A549 (cell line): ENCODE measurements around the gene MCAT. TPM values are rescaled to one million over a fixed set of nuclear protein-coding genes. Genes with fewer than 3 reads are reported as not detected.

Experiments used
- ATAC-seq, 2 experiments: fragments of 200-7000 bp in 1 of 2; fragments of >200 bp in 1 of 2; cut with Nextera tagmentation in 1 of 2; cut with Tn5 transposase in 1 of 2; 3 replicates each; pipeline versions ENCODE4 v1.8.0 to v1.9.1; 2018 to 2020; ENCODE audit warnings: mild to moderate bottlenecking in 1 of 2, moderate library complexity in 1 of 2
- CTCF ChIA-PET: fragments of 300-600 bp; sonication (Branson Sonifier 250); formaldehyde crosslinking; extraction: SDS; loops from one replicate; lab custom pipeline; 2021; ENCODE audit warnings: antibody characterized with exemption, inconsistent platforms; lab: Yijun Ruan, JAX
- POLR2A ChIA-PET: fragments of 350-600 bp; formaldehyde crosslinking; extraction: SDS; loops from one replicate; lab custom pipeline; 2021; ENCODE audit warnings: antibody characterized with exemption, inconsistent platforms; lab: Yijun Ruan, JAX
- DNase-seq, 2 experiments: peaks; one replicate each; pipeline versions ENCODE4 v3.0.0 to v3.0.0-alpha.2; 2011 to 2016; ENCODE audit warnings: low read depth in 1 of 2, low spot score in 1 of 2
- FAIRE-seq: peaks from 2 replicates; lab custom pipeline; 2011; peaks lifted over from hg19 to GRCh38; lab: Jason Lieb, UNC
- H3K27ac ChIP-seq, 2 experiments: fragments of >200 bp; sonication (Bioruptor Twin); formaldehyde crosslinking; 3 replicates each; pipeline ENCODE4 v1.5.1; 2016 to 2017
- H3K4me1 ChIP-seq: fragments of >200 bp; sonication (Bioruptor Twin); formaldehyde crosslinking; 3 replicates; pipeline ENCODE4 v1.6.1; 2016
- H3K4me2 ChIP-seq: fragments of >200 bp; sonication (Bioruptor Twin); formaldehyde crosslinking; 3 replicates; pipeline ENCODE4 v1.6.1; 2016
- H3K4me3 ChIP-seq: fragments of >200 bp; sonication (Bioruptor Twin); formaldehyde crosslinking; 3 replicates; pipeline ENCODE4 v1.5.1; 2016
- H3K9me3 ChIP-seq: fragments of >200 bp; sonication (Bioruptor Twin); formaldehyde crosslinking; 3 replicates; pipeline ENCODE4 v1.6.1; 2016
- CBX2 ChIP-seq: fragments of 200-600 bp; sonication (generic); IDR thresholded peaks from 2 replicates; pipeline ENCODE4 v1.6.1; 2016; ENCODE audit warnings: low read depth, mild to moderate bottlenecking, borderline replicate concordance
- CBX8 ChIP-seq: fragments of 200-600 bp; sonication (generic); IDR thresholded peaks from 2 replicates; pipeline ENCODE4 v1.6.1; 2016
- CEBPB ChIP-seq, 2 experiments: fragments of >200 bp in 1 of 2; sonication (Bioruptor Twin) in 1 of 2; formaldehyde crosslinking in 1 of 2; IDR thresholded peaks; 2 replicates each; pipeline ENCODE4 v1.6.1; 2012 to 2016
- CHD4 ChIP-seq: fragments of 200-600 bp; sonication (generic); IDR thresholded peaks from 2 replicates; pipeline ENCODE4 v1.6.1; 2016; ENCODE audit warnings: antibody characterized with exemption, mild to moderate bottlenecking, borderline replicate concordance
- EHMT2 ChIP-seq: fragments of 200-600 bp; sonication (generic); IDR thresholded peaks from 2 replicates; pipeline ENCODE4 v1.6.1; 2016; ENCODE audit warnings: antibody characterized with exemption, low read depth, mild to moderate bottlenecking, moderate library complexity
- FOSB ChIP-seq: fragments of 250-450 bp; sonication (Bioruptor Pico); IDR thresholded peaks from 2 replicates; pipeline ENCODE4 v1.5.0; 2020; ENCODE audit warnings: mild to moderate bottlenecking, moderate library complexity
- FOXS1 ChIP-seq: fragments of 250-450 bp; sonication (Bioruptor Pico); IDR thresholded peaks from 2 replicates; pipeline ENCODE4 v1.5.0; 2020; ENCODE audit warnings: mild to moderate bottlenecking, moderate library complexity
- HDAC2 ChIP-seq: fragments of 200-600 bp; sonication (generic); IDR thresholded peaks from 2 replicates; pipeline ENCODE4 v1.6.1; 2016
- HOXA7 ChIP-seq: fragments of 250-450 bp; sonication (Bioruptor Pico); IDR thresholded peaks from 2 replicates; pipeline ENCODE4 v1.5.0; 2020; ENCODE audit warnings: mild to moderate bottlenecking, moderate library complexity
- HOXB13 ChIP-seq: fragments of 250-450 bp; sonication (Bioruptor Pico); IDR thresholded peaks from 2 replicates; pipeline ENCODE4 v1.5.0; 2020; ENCODE audit warnings: low read depth, mild to moderate bottlenecking, moderate library complexity
- JUNB ChIP-seq: fragments of >200 bp; sonication (Bioruptor Twin); formaldehyde crosslinking; IDR thresholded peaks from 2 replicates; pipeline ENCODE4 v1.6.1; 2016
- KDM5A ChIP-seq: fragments of 200-600 bp; sonication (generic); IDR thresholded peaks from 2 replicates; pipeline ENCODE4 v1.6.1; 2016; ENCODE audit warnings: antibody characterized with exemption, mild to moderate bottlenecking
- MAFK ChIP-seq: fragments of 450-650 bp; IDR thresholded peaks from 2 replicates; pipeline ENCODE4 v1.6.1; 2014; ENCODE audit not compliant: partially characterized antibody
- MYC ChIP-seq: IDR thresholded peaks from 2 replicates; pipeline ENCODE4 v1.6.1; 2012; ENCODE audit warnings: mild to moderate bottlenecking, inconsistent platforms, low read length, improper control_type of control experiment, borderline replicate concordance
- NR3C1 ChIP-seq: fragments of >200 bp; sonication (Bioruptor Twin); formaldehyde crosslinking; IDR thresholded peaks from 3 replicates; pipeline ENCODE4 v1.6.1; 2017
- PHF8 ChIP-seq: fragments of 200-600 bp; sonication (generic); IDR thresholded peaks from 2 replicates; pipeline ENCODE4 v1.6.1; 2016; ENCODE audit warnings: low read depth, mild to moderate bottlenecking, antibody characterized with exemption, moderate library complexity, borderline replicate concordance
- RFX5 ChIP-seq: fragments of 450-650 bp; IDR thresholded peaks from 2 replicates; pipeline ENCODE4 v1.7.1; 2014; ENCODE audit warnings: antibody characterized with exemption, mild to moderate bottlenecking, moderate library complexity
- RNF2 ChIP-seq: fragments of 200-600 bp; sonication (generic); IDR thresholded peaks from 2 replicates; pipeline ENCODE4 v1.6.1; 2016; ENCODE audit warnings: low read depth, mild to moderate bottlenecking, antibody characterized with exemption, moderate library complexity, borderline replicate concordance
- SMC3 ChIP-seq: fragments of >200 bp; sonication (Bioruptor Twin); formaldehyde crosslinking; IDR thresholded peaks from 3 replicates; pipeline ENCODE4 v1.6.1; 2018; ENCODE audit warnings: inconsistent platforms
- ZC3H11A ChIP-seq: fragments of 450-650 bp; IDR thresholded peaks from 2 replicates; pipeline ENCODE4 v1.6.1; 2014; ENCODE audit warnings: antibody characterized with exemption, mild to moderate bottlenecking
- ZNF302 ChIP-seq: fragments of 250-450 bp; sonication (Bioruptor Pico); IDR thresholded peaks from 2 replicates; pipeline ENCODE4 v1.9.0; 2021; ENCODE audit warnings: inconsistent platforms, mild to moderate bottlenecking, moderate library complexity
- WGBS: methylation state at CpG from one replicate; pipeline ENCODE4 v1.1.6; 2017; ENCODE audit errors: missing lambda C conversion rate; 5-methylcytosine and 5-hydroxymethylcytosine counted together
- polyA plus RNA-seq, 4 experiments: library from polyadenylated mRNA; depleted of rRNA in 3 of 4; stranded (reverse); fragments of >200 nt; fragmentation: RNase III in 1 of 4; extraction: RNeasy Plus Mini Kit Qiagen cat#74134 plus additional on column Dnase treatment in 1 of 4; gene quantifications; 2 replicates in 3 of 4; 3 replicates in 1 of 4; pipeline ENCODE4 v1.2.3, GENCODE V29; 2011 to 2017
- TF ChIP-seq, protein P1 (sequence below): IDR thresholded peaks from 2 replicates; pipeline ENCODE4 v1.6.1; 2012; ENCODE audit warnings: low read depth, borderline replicate concordance

The MCAT gene
- polyA plus RNA-seq, 2 of the 4 experiments (the other 2 are of a cell fraction) = 11.8 to 15.5 TPM

DNA sequence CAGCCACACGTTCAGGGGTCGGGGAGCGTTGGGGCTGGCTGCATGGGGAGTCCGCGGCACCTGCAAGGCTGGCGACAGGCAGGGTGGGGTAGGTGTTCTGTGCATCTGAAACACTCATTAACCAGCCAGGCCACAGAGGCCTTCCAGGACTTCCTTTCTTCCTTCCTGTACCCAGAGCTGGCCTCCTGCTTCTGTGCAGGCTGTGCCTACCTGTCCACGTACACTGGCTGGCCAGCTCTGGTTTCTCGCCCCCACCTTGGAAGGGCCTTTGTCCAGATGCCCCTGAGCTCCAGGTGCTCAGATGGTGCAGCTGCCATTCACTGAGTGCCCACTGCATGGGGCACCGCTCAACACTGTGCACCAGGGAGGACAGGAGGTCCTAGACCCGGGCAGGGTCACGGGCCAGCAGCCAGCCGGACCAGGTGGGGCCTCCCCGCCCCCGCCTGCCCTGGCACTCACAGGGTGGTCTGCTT, 27.9 kb upstream of the MCAT start:
- no peak for TF ChIP-seq CHD4
- no peak for TF ChIP-seq CBX8
- no peak for TF ChIP-seq NR3C1
- TF ChIP-seq, protein P1, sequence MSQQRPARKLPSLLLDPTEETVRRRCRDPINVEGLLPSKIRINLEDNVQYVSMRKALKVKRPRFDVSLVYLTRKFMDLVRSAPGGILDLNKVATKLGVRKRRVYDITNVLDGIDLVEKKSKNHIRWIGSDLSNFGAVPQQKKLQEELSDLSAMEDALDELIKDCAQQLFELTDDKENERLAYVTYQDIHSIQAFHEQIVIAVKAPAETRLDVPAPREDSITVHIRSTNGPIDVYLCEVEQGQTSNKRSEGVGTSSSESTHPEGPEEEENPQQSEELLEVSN = no peak
- TF ChIP-seq JUNB = no peak
- POLR2A ChIA-PET = no interaction called here
- no peaks in the 10 kb centered on the region for H3K9me3 ChIP-seq
- FAIRE-seq (no peak), DNase-seq (no peak), ATAC-seq (no peak)
- WGBS = 91% methylated on average over 8 of the region's 14 CpGs
- no peaks in the 10 kb centered on the region for H3K4me1 ChIP-seq
- CTCF ChIA-PET = interaction anchor here (0.7 kb wide), 1 partner anchor 72 kb away, joined by 4 read pairs; no protein-coding TSS in a partner anchor
- no peak overlapping the region for H3K27ac ChIP-seq
- no peak overlapping the region for H3K4me2 ChIP-seq
- H3K4me3 ChIP-seq = no peak overlapping the region

- no peak for ATAC-seq
- FAIRE-seq = no peak
- CTCF ChIA-PET = no interaction called here
- no peak for TF ChIP-seq HOXB13
- TF ChIP-seq RFX5 = no peak
- TF ChIP-seq HDAC2 = no peak
- TF ChIP-seq ZNF302 (CRISPR knock-in tag) = no peak
- TF ChIP-seq, all 56 proteins: peak for 0
- H3K4me3 ChIP-seq = no peak overlapping the region
- POLR2A ChIA-PET = no interaction called here
- H3K4me2 ChIP-seq = no peak overlapping the region
- WGBS = 93% methylated on average over 6 of the region's 9 CpGs
- H3K4me1 ChIP-seq = no peaks in the 10 kb centered on the region
- no peaks in the 10 kb centered on the region for H3K9me3 ChIP-seq
- no peak for DNase-seq
- H3K27ac ChIP-seq = no peak overlapping the region
Measured at GRCh38 chr22:43170131-43170480, 26.9 kb upstream of the MCAT start.

- H3K27ac ChIP-seq = no peak overlapping the region
- WGBS = 69% methylated on average over 7 of the region's 23 CpGs
- POLR2A ChIA-PET = no interaction called here
Measured at GRCh38 chr22:43169310-43170130, 26.3 kb upstream of the MCAT start.

GRCh38 chr22:43168471-43169309, 25.5 kb upstream of the MCAT start:
- TF ChIP-seq MYC (no peak), CBX2 (no peak), ZC3H11A (no peak), SMC3 (no peak), RNF2 (no peak), HOXA7 (CRISPR knock-in tag) (no peak), EHMT2 (no peak), PHF8 (no peak), CBX8 (no peak), FOXS1 (no peak), ZNF302 (CRISPR knock-in tag) (no peak), HOXB13 (no peak), FOSB (no peak), CEBPB (IDR thresholded peaks at IDR 0.05) (no peak), MAFK (no peak), KDM5A (no peak), JUNB (no peak)
- no peak for FAIRE-seq

More at GRCh38 chr22:43169310-43170130, 26.3 kb upstream of the MCAT start:
- no peaks in the 10 kb centered on the region for H3K9me3 ChIP-seq
- no peak overlapping the region for H3K4me3 ChIP-seq
- ATAC-seq (no peak), DNase-seq (no peak), FAIRE-seq (no peak)
- no peak for TF ChIP-seq CBX2
- no peak overlapping the region for H3K4me2 ChIP-seq
- CTCF ChIA-PET = no interaction called here
- H3K4me1 ChIP-seq = no peaks in the 10 kb centered on the region

More at GRCh38 chr22:43168471-43169309, 25.5 kb upstream of the MCAT start:
- DNase-seq (no peak), ATAC-seq (no peak)
- H3K9me3 ChIP-seq = no peaks in the 10 kb centered on the region
- H3K27ac ChIP-seq = no peak overlapping the region
- H3K4me3 ChIP-seq = no peak overlapping the region
- no peak overlapping the region for H3K4me2 ChIP-seq
- no peaks in the 10 kb centered on the region for H3K4me1 ChIP-seq
- WGBS = 84% methylated on average over 12 of the region's 25 CpGs
- ChIA-PET POLR2A (no interaction called here), CTCF (no interaction called here)
